22Rv1 (cell line): ENCODE data around the gene SH3TC2.

ENCODE experiments used
- H3K27ac ChIP-seq: fragments of 450-650 bp; 2 replicates; pipeline ENCODE4 v1.5.1; 2017
- CTCF ChIP-seq: fragments of 450-650 bp; IDR thresholded peaks from 2 replicates; pipeline ENCODE4 v1.5.1; 2017; ENCODE audit warnings: mild to moderate bottlenecking
- ZFX ChIP-seq: fragments of 450-650 bp; IDR thresholded peaks from 2 replicates; pipeline ENCODE4 v1.6.1; 2017; ENCODE audit warnings: antibody characterized with exemption, borderline replicate concordance

Gene SH3TC2

GRCh38 chr5:149030392-149030791 lies 32.5 kb downstream of the SH3TC2 start:
- peak overlapping the region; percentile 55 for H3K27ac ChIP-seq
- no peak for TF ChIP-seq ZFX
- no peak for TF ChIP-seq CTCF

GRCh38 chr5:149028984-149029383 lies 33.9 kb downstream of the SH3TC2 start:
- H3K27ac ChIP-seq = no peak overlapping the region
- TF ChIP-seq ZFX (no peak), CTCF (no peak)

GRCh38 chr5:149028161-149028560 lies 34.7 kb downstream of the SH3TC2 start:
- TF ChIP-seq CTCF = no peak
- no peak for TF ChIP-seq ZFX

GRCh38 chr5:149027636-149028035 lies 35.2 kb downstream of the SH3TC2 start:
- no peak overlapping the region for H3K27ac ChIP-seq
- TF ChIP-seq ZFX (no peak), CTCF (no peak)

More at GRCh38 chr5:149028161-149028560, 34.7 kb downstream of the SH3TC2 start:
- no peak overlapping the region for H3K27ac ChIP-seq

GRCh38 chr5:149024943-149025342 lies 37.9 kb downstream of the SH3TC2 start:
- H3K27ac ChIP-seq = peak overlapping the region; percentile 81
- TF ChIP-seq ZFX (no peak), CTCF (no peak)

GRCh38 chr5:149024477-149024876 lies 38.4 kb downstream of the SH3TC2 start:
- TF ChIP-seq ZFX (no peak), CTCF (no peak)
- H3K27ac ChIP-seq = peak overlapping the region; percentile 81

GRCh38 chr5:149022200-149022599 lies 40.7 kb downstream of the SH3TC2 start:
- no peak for TF ChIP-seq CTCF
- no peak for TF ChIP-seq ZFX
- H3K27ac ChIP-seq = no peak overlapping the region
